Measurements from ENCODE around the gene IL1B.

The IL1B gene

DNA sequence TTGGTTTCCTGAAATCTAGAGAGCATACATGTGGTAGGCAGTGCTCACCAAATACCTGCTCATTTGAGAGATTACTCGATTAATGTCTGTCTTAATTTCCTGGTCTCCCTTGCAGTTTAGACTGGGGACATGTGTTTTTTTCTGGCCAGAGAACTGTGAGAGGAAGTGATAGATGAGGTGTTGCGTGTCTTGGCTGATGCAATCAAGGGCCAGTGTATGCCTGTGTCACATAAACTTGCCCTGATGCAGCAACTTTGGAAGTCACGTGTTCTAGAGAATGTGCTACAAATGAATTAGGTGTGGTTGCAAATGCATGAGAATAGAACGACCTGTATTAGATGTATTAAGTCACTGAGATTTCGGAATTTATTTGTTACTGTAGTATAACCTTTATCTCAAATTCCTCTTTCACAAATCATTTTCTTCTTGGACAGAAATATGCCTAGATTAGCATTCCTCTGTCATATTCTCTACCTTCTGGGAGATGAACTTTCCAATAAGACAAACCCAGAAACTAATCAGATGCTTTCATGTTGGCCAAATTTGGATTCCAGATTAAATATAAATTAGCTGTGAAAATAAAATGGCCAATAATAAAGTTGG, 42.3 kb downstream of the IL1B start:
- no peak overlapping the region for H3K4me3 ChIP-seq (ENCODE audit: low read depth, low read length)
- DNase-seq (ENCODE audit: low read depth), result peak; percentile 97
- no peak for TF ChIP-seq POLR2A (IDR thresholded peaks at IDR 0.05; ENCODE audit: extremely low read depth, insufficient read length)
- TF ChIP-seq MYC (IDR thresholded peaks at IDR 0.05; ENCODE audit: low read depth, low read length), result peak; percentile 98
- TF ChIP-seq, protein P1, sequence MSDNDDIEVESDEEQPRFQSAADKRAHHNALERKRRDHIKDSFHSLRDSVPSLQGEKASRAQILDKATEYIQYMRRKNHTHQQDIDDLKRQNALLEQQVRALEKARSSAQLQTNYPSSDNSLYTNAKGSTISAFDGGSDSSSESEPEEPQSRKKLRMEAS (IDR thresholded peaks at IDR 0.05; ENCODE audit: low read depth, low read length), result peak; percentile 100
- TF ChIP-seq, protein P2, sequence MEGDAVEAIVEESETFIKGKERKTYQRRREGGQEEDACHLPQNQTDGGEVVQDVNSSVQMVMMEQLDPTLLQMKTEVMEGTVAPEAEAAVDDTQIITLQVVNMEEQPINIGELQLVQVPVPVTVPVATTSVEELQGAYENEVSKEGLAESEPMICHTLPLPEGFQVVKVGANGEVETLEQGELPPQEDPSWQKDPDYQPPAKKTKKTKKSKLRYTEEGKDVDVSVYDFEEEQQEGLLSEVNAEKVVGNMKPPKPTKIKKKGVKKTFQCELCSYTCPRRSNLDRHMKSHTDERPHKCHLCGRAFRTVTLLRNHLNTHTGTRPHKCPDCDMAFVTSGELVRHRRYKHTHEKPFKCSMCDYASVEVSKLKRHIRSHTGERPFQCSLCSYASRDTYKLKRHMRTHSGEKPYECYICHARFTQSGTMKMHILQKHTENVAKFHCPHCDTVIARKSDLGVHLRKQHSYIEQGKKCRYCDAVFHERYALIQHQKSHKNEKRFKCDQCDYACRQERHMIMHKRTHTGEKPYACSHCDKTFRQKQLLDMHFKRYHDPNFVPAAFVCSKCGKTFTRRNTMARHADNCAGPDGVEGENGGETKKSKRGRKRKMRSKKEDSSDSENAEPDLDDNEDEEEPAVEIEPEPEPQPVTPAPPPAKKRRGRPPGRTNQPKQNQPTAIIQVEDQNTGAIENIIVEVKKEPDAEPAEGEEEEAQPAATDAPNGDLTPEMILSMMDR (IDR thresholded peaks at IDR 0.05; ENCODE audit: low read depth, low read length), result no peak

DNA sequence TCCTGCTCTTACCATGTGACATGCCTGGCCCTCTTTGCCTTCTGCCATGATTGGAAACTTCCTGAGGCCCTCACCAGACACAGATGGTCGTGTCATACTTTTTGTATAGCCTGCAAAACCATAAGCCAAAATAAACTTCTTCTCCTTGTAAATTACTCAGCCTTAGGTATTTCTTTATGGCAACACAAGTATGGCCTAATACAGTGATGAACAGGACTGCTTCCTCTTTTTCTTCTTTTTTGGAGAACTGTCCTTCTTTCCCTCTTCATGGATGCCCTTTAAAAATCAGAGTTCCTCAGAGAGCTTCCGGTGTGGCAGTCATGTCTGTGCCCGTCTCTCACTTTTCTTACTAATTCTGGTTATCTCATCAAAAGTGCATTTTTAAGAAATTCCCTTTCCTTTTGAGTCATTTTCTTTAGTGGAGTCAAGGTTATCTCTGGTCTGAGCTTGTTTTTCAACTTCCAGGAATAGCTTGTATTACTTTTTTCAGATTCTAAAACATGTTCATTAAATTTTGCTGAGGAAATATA, 43.1 kb downstream of the IL1B start:
- TF ChIP-seq, protein P1 (IDR thresholded peaks at IDR 0.05; ENCODE audit: low read depth, low read length), result no peak
- TF ChIP-seq MYC (IDR thresholded peaks at IDR 0.05; ENCODE audit: low read depth, low read length) (no peak), POLR2A (IDR thresholded peaks at IDR 0.05; ENCODE audit: extremely low read depth, insufficient read length) (no peak)
- peak; percentile 77 for DNase-seq (ENCODE audit: low read depth)
- no peak overlapping the region for H3K4me3 ChIP-seq (ENCODE audit: low read depth, low read length)

DNA sequence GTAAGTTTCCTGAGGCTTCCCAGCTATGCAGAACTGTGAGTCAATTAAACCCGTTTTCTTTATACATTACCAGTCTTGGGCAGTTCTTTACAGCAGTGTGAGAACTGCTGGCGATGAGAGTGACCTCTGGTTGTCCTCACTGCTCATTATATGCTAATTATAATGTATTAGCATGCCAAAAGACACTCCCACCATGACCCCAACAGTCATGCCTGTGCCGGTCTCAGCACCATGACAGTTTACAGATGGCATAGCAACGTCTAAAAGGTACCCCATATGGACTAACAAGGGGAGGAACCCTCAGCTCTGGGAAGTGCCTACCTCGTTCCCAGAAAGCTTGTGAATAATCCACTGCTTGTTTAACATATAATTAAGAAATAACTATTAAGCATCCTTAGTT, 44.2 kb downstream of the IL1B start:
- TF ChIP-seq, protein P1 (IDR thresholded peaks at IDR 0.05; ENCODE audit: low read depth, low read length), result no peak
- TF ChIP-seq, protein P2 (IDR thresholded peaks at IDR 0.05; ENCODE audit: low read depth, low read length), result no peak
- TF ChIP-seq POLR2A (IDR thresholded peaks at IDR 0.05; ENCODE audit: extremely low read depth, insufficient read length) (no peak), MYC (IDR thresholded peaks at IDR 0.05; ENCODE audit: low read depth, low read length) (no peak)
- H3K4me3 ChIP-seq (ENCODE audit: low read depth, low read length), result no peak overlapping the region
- no peak for DNase-seq (ENCODE audit: low read depth)

DNA sequence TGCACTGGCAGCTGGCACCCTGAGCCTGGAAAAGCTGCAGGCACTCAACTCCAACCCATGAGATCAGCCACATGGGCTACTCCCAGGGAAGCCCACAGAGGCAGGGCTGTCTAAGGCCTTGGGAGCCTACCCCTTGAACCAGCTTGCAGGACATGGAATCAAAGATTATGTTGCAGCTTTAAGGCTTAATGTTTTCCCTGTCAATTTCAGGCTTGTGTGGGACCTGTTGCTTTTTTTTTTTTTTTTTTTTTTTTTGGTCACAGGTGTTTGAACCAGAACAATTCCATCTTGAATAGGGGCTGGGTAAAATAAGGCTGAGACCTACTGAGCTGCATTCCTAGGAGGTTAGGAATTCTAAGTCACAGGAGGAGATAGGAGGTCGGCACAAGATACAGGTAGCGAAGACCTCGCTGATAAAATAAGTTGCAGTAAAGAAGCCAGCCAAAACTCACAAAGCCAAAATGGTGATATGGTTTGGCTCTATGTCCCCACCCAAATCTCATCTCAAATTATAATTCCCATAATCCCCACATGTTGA, 44.8 kb downstream of the IL1B start:
- H3K4me3 ChIP-seq (ENCODE audit: low read depth, low read length), result no peak overlapping the region
- no peak for DNase-seq (ENCODE audit: low read depth)
- TF ChIP-seq MYC (IDR thresholded peaks at IDR 0.05; ENCODE audit: low read depth, low read length), result no peak
- TF ChIP-seq, protein P1 (IDR thresholded peaks at IDR 0.05; ENCODE audit: low read depth, low read length), result no peak
- TF ChIP-seq POLR2A (IDR thresholded peaks at IDR 0.05; ENCODE audit: extremely low read depth, insufficient read length), result no peak
- TF ChIP-seq, protein P2 (IDR thresholded peaks at IDR 0.05; ENCODE audit: low read depth, low read length), result no peak

DNA sequence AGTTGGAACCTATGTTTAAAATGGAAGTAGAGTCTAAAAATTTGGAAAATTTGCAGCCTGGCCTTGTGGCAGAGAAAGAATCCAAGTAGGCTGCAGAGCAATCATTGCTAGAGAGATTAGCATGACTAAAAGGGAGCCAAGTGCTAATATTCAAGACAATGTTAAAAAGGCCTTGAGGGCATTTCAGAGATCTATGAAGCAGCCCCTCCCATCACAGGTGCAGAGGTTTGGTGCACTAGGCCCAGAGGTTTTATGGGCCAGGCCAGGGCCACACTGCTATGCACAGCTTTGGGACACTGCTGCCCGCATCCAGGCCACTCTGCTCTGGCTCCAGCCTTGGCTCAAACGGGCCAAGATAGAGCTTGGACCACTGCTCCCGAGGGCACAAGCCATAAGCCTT, 45.6 kb downstream of the IL1B start:
- H3K4me3 ChIP-seq (ENCODE audit: low read depth, low read length), result no peak overlapping the region
- DNase-seq (ENCODE audit: low read depth), result no peak
- TF ChIP-seq, protein P1 (IDR thresholded peaks at IDR 0.05; ENCODE audit: low read depth, low read length), result no peak
- TF ChIP-seq POLR2A (IDR thresholded peaks at IDR 0.05; ENCODE audit: extremely low read depth, insufficient read length) (no peak), MYC (IDR thresholded peaks at IDR 0.05; ENCODE audit: low read depth, low read length) (no peak)
- TF ChIP-seq, protein P2 (IDR thresholded peaks at IDR 0.05; ENCODE audit: low read depth, low read length), result no peak

DNA sequence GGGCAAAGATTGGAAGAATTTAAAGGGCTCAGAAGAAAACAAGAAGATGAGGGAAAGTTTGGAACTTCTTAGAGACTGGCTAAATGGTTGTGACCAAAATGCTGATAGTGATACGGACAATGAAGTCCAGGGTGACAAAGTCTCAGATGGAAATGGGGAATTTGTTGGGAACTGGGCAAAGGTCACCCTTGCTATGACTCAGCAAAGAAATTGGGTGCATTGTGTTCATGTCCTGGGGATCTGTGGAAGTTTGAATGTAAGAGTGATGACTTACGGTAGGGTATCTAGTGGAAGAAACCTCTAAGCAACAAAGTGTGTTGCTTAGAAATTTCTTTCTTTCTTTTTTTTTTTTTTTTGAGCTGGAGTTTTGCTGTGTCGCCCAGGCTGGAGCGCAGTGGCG, 46.3 kb downstream of the IL1B start:
- no peak for DNase-seq (ENCODE audit: low read depth)
- H3K4me3 ChIP-seq (ENCODE audit: low read depth, low read length), result no peak overlapping the region
- TF ChIP-seq, protein P1 (IDR thresholded peaks at IDR 0.05; ENCODE audit: low read depth, low read length), result no peak
- TF ChIP-seq MYC (IDR thresholded peaks at IDR 0.05; ENCODE audit: low read depth, low read length), result no peak

Data from NB4 (cell line).